GM18858 (cell line): ENCODE results near the gene KCNK15.
"Not testable (repeated sequence)": the region's sequence is repeated elsewhere in the genome, so short reads cannot be mapped to it uniquely, and the experiment has no call there.

Source experiments
- ATAC-seq: cut with Tn5 transposase; IDR thresholded peaks from one replicate; pipeline ENCODE4 v1.9.1; 2021; ENCODE audit not compliant: unreplicated experiment

KCNK15 gene

GRCh38 chr20:44758247-44759101, 12.8 kb downstream of the KCNK15 start:
- ATAC-seq = no peak

DNA sequence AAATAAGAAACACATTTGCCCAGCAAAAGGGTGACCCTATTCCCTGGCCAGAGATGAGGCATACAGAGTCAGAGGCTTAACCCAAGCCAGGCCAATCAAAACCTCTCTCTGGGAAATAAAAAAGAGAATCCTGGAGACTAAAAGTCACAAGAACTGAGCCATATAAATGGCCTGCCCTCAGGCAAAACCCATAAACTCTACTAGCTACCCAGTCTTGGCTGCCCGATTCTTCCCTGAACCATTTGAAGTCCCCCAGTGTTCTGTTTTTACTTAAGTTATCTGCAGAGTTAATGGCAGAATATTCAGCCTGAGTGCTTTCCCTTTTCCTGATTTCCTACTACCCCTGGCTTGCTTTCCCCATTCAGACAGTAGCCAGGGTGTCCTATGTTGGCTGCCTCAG, 13.9 kb downstream of the KCNK15 start:
- no peak for ATAC-seq

GRCh38 chr20:44761423-44761822, 15.8 kb downstream of the KCNK15 start:
- ATAC-seq = no peak

- ATAC-seq = no peak
Measured at GRCh38 chr20:44762466-44763140, 16.9 kb downstream of the KCNK15 start.

DNA sequence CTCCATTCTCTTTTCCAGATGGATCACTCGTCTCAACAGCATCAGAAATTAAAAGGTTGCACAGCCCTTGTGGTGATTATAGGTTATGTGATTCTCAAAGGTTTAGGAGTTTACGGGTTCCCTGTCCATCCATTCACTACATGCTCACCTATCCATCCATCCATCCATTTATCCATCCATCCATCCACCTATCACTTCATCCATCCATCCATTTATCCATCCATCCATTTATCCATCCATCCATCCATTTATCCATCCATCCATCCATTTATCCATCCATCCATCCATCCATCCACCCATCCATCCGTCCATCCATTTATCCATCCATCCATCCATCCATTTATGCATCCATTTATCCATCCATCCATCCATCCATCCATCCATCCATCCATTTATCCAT, 18.1 kb downstream of the KCNK15 start:
- not testable (repeated sequence) for ATAC-seq

DNA sequence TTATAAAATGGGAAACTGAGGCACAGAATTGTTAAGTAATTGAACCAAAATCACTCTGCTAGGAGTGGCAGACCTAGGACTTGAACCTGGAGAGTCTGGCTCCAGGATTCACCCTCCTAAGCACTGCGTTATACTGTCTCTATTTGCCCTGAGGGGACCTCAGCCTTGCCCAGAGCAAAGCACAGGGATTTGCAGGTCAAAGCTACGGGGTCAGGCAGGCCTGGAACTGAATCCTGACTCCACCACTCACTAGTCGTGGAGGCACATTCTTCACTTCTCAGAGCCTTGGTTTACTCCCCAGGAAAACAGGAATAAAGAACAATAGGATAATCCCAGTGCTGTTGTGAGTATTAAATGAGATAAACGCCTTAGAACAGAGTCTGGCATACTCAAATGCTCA, 19.4 kb downstream of the KCNK15 start:
- ATAC-seq = no peak

- ATAC-seq = no peak
Measured at GRCh38 chr20:44765701-44766347, 20.2 kb downstream of the KCNK15 start.

- no peak for ATAC-seq
Measured at GRCh38 chr20:44768256-44768655, 22.6 kb downstream of the KCNK15 start.

- ATAC-seq = no peak
Measured at GRCh38 chr20:44768854-44769480, 23.3 kb downstream of the KCNK15 start.

GRCh38 chr20:44769481-44769863, 23.8 kb downstream of the KCNK15 start:
- no peak for ATAC-seq

- ATAC-seq = no peak
Measured at GRCh38 chr20:44770484-44771171, 25.0 kb downstream of the KCNK15 start.

GRCh38 chr20:44771172-44771535, 25.5 kb downstream of the KCNK15 start:
- no peak for ATAC-seq

GRCh38 chr20:44772636-44773035, 27.0 kb downstream of the KCNK15 start:
- ATAC-seq = no peak

DNA sequence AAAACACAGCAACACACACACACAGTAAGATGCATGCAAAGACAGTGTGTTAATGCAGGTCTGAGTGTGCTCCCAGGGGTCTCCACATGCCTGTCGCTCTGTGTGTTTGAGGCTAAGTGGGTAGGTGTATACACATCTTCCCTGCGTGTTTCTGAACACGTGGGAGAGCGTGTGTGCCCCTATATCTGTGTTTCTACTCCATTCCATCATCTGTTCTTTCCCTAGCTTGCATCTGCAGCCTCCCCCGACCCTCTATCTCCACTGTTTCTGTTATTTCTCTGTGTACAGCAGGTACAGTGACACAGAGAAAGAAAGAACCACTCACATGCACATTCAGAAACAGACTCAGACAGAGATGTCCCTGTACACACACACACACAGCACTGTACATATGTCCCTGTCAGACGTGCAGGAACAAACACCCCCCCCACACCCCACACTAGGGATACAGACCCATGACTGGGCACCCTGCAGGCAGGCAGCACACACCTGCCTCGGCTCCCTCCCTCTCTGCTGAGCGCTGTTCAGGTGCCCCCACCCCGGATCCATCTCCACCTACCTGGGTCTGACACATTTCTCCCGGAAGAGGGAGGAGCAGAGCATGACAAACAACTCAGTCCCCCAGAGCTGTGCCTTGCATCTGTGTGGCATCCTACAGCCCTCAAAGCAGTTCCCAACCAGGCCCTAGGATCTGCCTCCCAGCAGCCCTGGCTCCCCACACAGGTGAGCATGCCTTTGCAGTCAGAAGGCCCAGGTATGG, 27.6 kb downstream of the KCNK15 start:
- ATAC-seq = no peak

DNA sequence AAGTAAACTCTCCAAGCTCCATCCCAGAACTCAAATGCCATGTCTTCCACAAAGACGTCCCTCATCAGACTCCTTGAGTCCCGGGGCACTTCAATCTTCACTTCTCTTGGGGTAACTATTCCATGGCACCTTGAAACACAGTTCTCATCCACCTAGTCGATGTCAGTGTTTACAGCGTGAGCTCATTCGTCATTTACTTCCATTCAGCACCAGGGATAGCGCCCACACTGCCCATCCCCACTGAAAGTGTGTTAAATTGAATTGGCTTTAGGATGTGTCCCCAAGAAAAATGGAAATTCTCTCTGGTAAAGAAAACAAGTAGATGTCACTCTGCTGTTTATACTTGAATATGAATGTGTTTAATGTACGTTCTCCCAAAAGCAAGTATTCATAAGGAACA, 31.3 kb downstream of the KCNK15 start:
- no peak for ATAC-seq

- no peak for ATAC-seq
Measured at GRCh38 chr20:44780226-44780625, 34.6 kb downstream of the KCNK15 start.

- ATAC-seq = no peak
Measured at GRCh38 chr20:44781118-44781517, 35.5 kb downstream of the KCNK15 start.

GRCh38 chr20:44781791-44782190, 36.1 kb downstream of the KCNK15 start:
- no peak for ATAC-seq

DNA sequence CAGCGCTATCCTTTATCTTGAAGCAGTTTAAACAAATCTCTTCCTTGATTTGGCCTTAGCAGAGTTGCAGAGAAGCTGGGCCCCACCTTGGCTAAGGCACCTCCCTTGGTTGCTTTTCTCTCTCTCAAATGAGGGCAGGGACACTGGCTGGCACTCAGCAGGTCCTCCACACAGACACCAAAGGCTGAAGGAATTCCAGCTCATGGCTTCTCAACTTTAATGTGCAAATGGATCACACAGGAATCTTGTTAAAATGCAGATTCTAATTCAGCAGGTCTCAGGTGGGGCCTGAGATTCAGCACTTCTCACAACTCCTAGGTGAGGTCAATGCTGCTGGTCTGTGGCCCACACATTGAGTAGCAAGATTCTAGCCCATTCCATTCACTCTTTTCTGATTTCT, 39.0 kb downstream of the KCNK15 start:
- ATAC-seq = no peak

DNA sequence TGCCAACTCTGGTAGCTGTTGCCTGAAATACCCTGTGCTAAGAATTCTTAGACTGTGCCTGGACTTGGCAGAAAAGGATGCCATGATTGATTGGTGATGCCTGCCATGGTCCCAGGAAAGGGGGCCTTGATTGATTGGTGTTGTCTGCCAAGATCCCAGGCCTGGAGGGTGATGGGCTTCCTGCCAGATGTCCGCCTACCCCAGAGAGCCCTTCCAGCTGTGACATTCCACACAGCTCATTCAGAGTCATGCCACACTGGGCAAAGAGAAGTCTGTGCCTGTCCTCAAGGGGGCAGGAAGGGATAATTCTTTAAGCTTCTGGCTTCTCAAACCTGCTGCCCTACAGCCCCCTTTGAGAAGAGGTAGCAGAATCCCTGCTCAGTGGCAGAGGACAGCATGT, 40.1 kb downstream of the KCNK15 start:
- no peak for ATAC-seq
